Epidermal melanocyte (primary cell): ENCODE measurements around the gene RELL2.
"Not testable (repeated sequence)": the region's sequence is repeated elsewhere in the genome, so short reads cannot be mapped to it uniquely, and the experiment has no call there.

Experiments
- DNase-seq: peaks from one replicate; pipeline ENCODE4 v3.0.0; 2011; ENCODE audit warnings: low spot score; ENCODE audit not compliant: insufficient read length

The RELL2 gene

GRCh38 chr5:141636413-141637122, at the start of gene RELL2, which contains the start of gene HDAC3:
Gene RELL2, plus strand, starts transcription at chr5:141636997. Its CDS starts 1,229 bp downstream, at chr5:141638226.
Gene HDAC3, minus strand, starts transcription at chr5:141636849. Its CDS starts 59 bp downstream, at chr5:141636790.
- DNase-seq = peak; percentile 96

- DNase-seq = no peak
Measured at GRCh38 chr5:141590127-141590526, 46.7 kb upstream of the RELL2 start.

GRCh38 chr5:141596867-141597266, 39.9 kb upstream of the RELL2 start:
- no peak for DNase-seq

GRCh38 chr5:141597394-141597793, 39.4 kb upstream of the RELL2 start:
- no peak for DNase-seq

GRCh38 chr5:141597814-141598213, 39.0 kb upstream of the RELL2 start:
- no peak for DNase-seq

DNA sequence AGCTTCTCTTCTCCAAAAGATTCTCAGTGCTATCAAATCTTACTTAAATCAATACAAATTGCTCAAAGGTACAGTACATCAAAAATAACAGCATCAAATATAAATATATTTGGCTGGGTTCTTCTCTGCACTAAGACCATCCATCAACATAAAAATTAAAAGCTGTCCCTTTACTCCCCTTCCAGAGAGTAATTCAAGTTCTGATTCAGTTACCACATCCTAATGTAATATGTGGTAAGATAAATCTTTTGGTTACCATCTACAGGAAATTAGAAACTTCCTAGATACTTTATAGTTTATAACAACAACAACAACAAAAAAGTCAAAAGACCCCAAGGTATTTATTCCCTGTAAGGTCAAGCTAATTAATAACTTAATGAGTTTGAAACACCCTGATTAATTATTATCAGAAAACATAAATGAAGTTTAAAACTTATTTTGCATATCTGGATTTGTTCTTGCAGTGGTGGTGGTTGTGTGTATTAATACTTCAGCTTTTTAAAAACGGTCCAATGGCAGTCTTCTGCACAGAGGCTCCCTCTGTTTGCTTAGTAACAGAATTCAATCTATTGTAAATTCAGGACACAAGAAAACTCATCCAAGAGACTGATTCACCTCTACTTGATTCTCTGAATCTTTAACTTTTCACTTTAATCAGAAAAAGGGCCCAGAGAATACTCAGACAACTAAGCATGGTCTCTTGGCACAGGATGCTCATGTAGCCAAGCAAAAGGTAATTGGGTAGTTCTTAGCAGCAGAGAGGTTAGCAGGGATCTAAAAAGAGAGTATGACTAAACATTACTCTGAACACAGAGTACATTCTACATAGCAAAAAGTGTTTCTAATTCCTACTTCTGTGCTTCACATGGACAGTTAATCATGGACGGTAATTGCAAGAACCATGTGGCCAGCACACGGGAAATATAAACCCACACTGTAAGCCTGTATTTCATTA, 38.1 kb upstream of the RELL2 start:
- DNase-seq = no peak

DNA sequence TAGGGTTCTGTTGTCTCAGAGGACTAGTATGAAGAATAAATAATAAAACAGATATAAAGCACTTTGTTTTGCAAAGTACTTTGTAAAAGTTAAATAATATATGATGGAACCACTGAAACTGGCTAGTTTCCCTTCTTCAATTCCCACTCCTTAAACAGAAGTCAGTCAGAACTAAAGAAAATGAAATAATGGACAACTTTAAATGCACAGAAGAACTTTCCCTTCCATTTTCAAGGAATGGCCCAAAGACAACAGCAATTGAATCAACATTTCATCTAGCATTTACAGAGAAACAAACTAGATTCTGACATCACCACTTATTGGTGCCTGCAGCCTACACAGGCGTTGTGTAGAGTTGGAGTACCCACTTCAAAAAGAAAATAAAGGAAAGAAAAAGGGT, 34.2 kb upstream of the RELL2 start:
- DNase-seq = no peak

- peak; percentile 51 for DNase-seq
Measured at GRCh38 chr5:141603923-141604717, 32.7 kb upstream of the RELL2 start.

- DNase-seq = no peak
Measured at GRCh38 chr5:141605523-141606277, 31.1 kb upstream of the RELL2 start.

- no peak for DNase-seq
Measured at GRCh38 chr5:141608046-141608445, 28.8 kb upstream of the RELL2 start.

DNA sequence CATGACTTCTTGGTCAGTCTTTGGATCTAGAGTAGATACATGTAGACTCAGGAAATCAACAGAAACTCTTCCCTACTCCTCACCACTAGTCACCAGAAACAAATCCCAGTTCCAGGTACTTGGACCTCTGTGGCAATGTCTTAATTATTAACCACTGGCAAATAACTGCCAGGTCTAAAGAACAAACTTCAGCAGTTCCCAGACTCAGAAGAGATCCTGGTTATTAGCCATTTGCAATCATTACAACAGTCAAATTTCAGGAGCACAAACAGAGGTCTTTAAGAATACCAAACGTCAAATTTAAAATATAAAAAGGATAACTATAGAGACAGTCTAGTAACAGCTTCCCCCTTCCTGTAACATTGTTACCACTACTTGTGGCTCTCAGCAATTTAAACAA, 28.2 kb upstream of the RELL2 start:
- DNase-seq = no peak

DNA sequence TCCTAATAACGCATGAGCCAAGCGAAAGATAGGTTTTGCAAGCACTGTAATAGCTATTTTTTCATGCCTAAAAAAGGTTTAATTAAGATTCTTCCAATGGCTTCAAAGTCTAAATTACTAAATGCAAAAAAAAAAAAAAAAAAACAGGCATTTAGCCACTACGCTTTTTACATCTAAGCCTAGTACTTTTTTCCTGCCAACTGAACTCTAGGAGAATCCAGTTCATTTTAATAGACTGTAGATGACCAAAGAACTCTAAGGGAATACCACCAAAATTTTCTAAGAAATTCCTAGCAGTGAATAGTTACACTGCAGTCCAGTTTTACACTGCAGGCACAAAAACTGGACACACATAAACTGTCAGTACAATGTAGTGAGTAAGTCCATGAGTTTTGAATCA, 27.8 kb upstream of the RELL2 start:
- no peak for DNase-seq

GRCh38 chr5:141609921-141610320, 26.9 kb upstream of the RELL2 start:
- DNase-seq = not testable (repeated sequence)

DNA sequence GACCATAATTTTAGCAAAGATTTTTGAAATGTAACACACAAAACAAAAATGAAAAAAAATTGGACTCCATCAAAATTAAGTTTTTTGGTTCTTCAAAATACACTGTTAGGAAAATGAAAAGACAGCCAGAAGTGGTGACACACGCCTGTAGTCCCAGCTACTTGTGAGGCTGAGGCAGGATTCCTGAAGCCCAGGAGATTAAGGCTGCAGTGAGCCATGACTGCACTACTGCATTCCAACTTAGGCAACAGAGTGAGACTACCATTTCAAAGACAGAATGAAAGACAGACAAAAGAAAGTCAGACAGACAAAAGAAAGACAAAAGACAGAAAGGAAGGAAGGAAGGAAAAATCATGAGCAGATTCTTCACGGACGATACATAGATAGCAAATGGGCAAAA, 25.5 kb upstream of the RELL2 start:
- DNase-seq = no peak

DNA sequence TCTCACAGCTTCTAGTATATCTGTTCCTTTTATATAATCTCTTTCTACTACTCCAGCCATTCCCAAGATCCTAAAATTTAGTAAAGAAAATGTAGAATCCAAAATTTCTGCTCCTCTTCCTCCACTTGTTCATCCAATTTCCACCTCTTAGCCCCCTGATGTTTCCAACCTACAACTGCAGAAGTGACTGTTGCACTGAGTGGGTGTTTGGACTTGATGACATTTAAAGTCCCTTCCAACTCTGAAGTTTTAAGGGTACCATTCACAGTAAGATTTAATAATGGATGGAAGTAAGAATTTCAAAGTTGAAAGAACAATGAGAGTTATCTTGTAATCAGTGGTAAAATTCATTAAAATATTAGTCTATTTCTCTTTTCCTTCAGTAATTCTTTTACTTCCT, 23.5 kb upstream of the RELL2 start:
- DNase-seq = no peak

GRCh38 chr5:141615991-141616720, 20.6 kb upstream of the RELL2 start:
- DNase-seq = no peak

DNA sequence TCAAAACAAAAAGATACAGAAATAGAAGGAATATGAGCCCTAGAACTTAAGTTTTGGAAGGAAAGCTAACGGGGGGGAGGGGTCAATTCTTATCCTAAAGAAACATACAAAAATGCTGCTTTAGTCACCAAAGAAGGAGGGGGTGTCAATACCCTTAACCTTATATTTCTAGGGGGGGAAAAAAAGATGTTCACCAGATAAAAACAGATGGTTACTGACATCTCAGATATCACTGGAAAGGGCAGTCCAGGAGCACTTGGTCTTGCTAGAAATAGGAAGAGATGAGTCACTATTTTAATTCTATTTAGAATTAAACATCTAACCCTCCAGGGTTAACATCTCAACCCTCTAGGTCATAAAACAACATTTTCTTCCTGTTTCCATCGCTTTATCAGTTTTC, 19.7 kb upstream of the RELL2 start:
- DNase-seq = no peak

- DNase-seq = no peak
Measured at GRCh38 chr5:141617682-141618029, 19.1 kb upstream of the RELL2 start.

DNA sequence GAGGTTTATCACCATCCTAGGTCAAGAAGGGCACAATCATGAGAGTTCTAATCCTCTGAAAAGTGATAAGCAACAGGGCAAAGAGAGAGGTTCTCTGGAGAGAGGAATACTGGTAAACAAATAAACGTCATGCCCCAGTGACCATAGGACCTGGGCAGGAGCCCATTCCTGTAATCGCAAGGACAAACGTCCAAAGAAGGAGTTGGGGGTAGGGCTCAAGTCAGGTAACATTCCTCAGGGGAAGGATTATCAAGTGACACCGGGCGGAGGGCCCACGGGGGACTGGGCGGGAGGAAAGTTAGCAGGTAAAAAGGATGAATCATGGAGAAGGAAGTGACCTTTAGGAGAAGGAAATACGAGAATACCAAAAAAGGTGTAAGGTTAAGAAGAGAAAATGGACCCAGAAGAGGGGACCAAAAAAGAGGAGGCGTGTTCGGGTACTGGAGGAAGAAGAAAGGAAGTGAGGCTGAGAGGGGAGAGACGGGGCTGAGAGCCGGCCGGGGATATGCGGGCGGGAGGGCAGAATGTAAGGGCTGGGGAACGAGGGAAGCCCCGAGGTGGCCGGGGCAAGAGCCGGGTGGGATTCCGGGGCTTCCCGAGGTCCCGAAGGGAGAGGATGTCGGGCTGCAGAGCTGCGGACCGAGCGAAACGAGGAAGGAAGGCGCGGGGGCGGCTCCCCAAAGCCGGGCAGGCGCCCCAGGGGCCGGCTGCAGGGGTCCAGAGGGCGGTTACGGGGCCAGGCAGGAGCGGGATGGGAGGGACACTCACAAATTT, 18.6 kb upstream of the RELL2 start:
- DNase-seq = no peak
